SK-N-SH (cell line): ENCODE results near the gene GPR146. TPM values are rescaled to one million over a fixed set of nuclear protein-coding genes. Genes with fewer than 3 reads are reported as not detected.

Experiments
- CTCF ChIA-PET: fragments of 300-600, 350-600 bp; formaldehyde crosslinking; extraction: SDS; loops from one replicate; lab custom pipeline; 2021; lab: Yijun Ruan, JAX
- POLR2A ChIA-PET: fragments of 350-600 bp; sonication (Branson Sonifier 250); formaldehyde crosslinking; extraction: SDS; loops from one replicate; lab custom pipeline; 2020; ENCODE audit warnings: antibody characterized with exemption, inconsistent platforms; lab: Yijun Ruan, JAX
- DNase-seq: peaks from one replicate; pipeline ENCODE4 v3.0.0; 2012
- H2AFZ ChIP-seq: fragments of 200-600 bp; sonication (generic); 2 replicates; pipeline ENCODE4 v1.8.1; 2016; ENCODE audit warnings: antibody characterized with exemption, mild to moderate bottlenecking, low read depth
- H3F3A ChIP-seq: fragments of 200-600 bp; sonication (generic); replicated peaks from 2 replicates; pipeline ENCODE3; 2016; ENCODE audit warnings: antibody characterized with exemption, mild to moderate bottlenecking; ENCODE audit not compliant: insufficient read depth
- H3K27ac ChIP-seq, 2 experiments: fragments of 200-500 bp in 1 of 2; fragments of 200-600 bp in 1 of 2; sonication (Bioruptor generic) in 1 of 2; sonication (generic), shearing (Covaris generic) in 1 of 2; 2 replicates each; pipeline versions ENCODE4 v1.5.1 to v1.6.1; 2014 to 2016; ENCODE audit warnings: low read depth in 2 of 2, inconsistent platforms in 1 of 2, low read length in 1 of 2, mild to moderate bottlenecking in 1 of 2, mixed read lengths in 1 of 2
- H3K27me3 ChIP-seq: fragments of 200-600 bp; sonication (generic), shearing (Covaris generic); 2 replicates; pipeline ENCODE4 v1.6.1; 2016; ENCODE audit warnings: mixed run types; ENCODE audit not compliant: insufficient read depth
- H3K36me3 ChIP-seq, 2 experiments: fragments of 200-500 bp in 1 of 2; fragments of 200-600 bp in 1 of 2; sonication (Bioruptor generic) in 1 of 2; sonication (generic) in 1 of 2; replicated peaks in 1 of 2; 2 replicates each; pipeline versions ENCODE3 to v1.5.1; 2014 to 2016; ENCODE audit warnings: low read length in 1 of 2, mild to moderate bottlenecking in 1 of 2; ENCODE audit not compliant: insufficient read depth in 2 of 2, control insufficient read depth in 1 of 2
- H3K4me1 ChIP-seq, 2 experiments: fragments of 200-500 bp in 1 of 2; fragments of 200-600 bp in 1 of 2; sonication (Bioruptor generic) in 1 of 2; sonication (generic), shearing (Covaris generic) in 1 of 2; 2 replicates each; pipeline versions ENCODE4 v1.5.1 to v1.6.1; 2014 to 2016; ENCODE audit warnings: low read depth in 1 of 2, low read length in 1 of 2, mixed run types in 1 of 2; ENCODE audit not compliant: insufficient read depth in 2 of 2, control insufficient read depth in 1 of 2
- H3K4me2 ChIP-seq: fragments of 200-600 bp; sonication (generic), shearing (Covaris generic); 2 replicates; pipeline ENCODE4 v1.6.1; 2017; ENCODE audit warnings: mixed run types
- H3K4me3 ChIP-seq, 2 experiments: fragments of 200-500 bp in 1 of 2; fragments of 200-600 bp in 1 of 2; sonication (Bioruptor generic) in 1 of 2; sonication (generic), shearing (Covaris generic) in 1 of 2; 2 replicates each; pipeline versions ENCODE4 v1.5.1 to v1.8.1; 2014 to 2016; ENCODE audit warnings: low read depth in 2 of 2, inconsistent platforms in 1 of 2, low read length in 1 of 2, mild to moderate bottlenecking in 1 of 2, mixed read lengths in 1 of 2, moderate library complexity in 1 of 2
- H3K79me2 ChIP-seq: fragments of 200-600 bp; sonication (generic); 2 replicates; pipeline ENCODE4 v1.8.1; 2017; ENCODE audit warnings: mild to moderate bottlenecking; ENCODE audit not compliant: insufficient read depth
- H3K9ac ChIP-seq: fragments of 200-600 bp; sonication (generic); 2 replicates; pipeline ENCODE4 v1.6.1; 2017; ENCODE audit warnings: mixed run types
- H3K9me2 ChIP-seq: fragments of 200-600 bp; sonication (generic); 2 replicates; pipeline ENCODE4 v1.6.1; 2017; ENCODE audit warnings: mixed run types
- H3K9me3 ChIP-seq: fragments of 200-600 bp; sonication (generic); 2 replicates; pipeline ENCODE4 v1.6.1; 2017; ENCODE audit warnings: mixed run types, mild to moderate bottlenecking, moderate library complexity
- H4K20me1 ChIP-seq: fragments of 200-600 bp; sonication (generic); 2 replicates; pipeline ENCODE4 v1.6.1; 2017; ENCODE audit warnings: mild to moderate bottlenecking, mixed run types; ENCODE audit not compliant: insufficient read depth
- CHD2 ChIP-seq: fragments of 150-350 bp; IDR thresholded peaks from 2 replicates; pipeline ENCODE4 v1.6.1; 2018; ENCODE audit warnings: low read length; ENCODE audit not compliant: partially characterized antibody
- ELF1 ChIP-seq: IDR thresholded peaks from 2 replicates; pipeline ENCODE4 v1.4.0; 2012
- EP300 ChIP-seq, 2 experiments: IDR thresholded peaks; 2 replicates each; pipeline versions ENCODE4 v1.4.0 to v1.6.1; 2012; ENCODE audit warnings: borderline replicate concordance in 1 of 2, low read depth in 1 of 2, low read length in 1 of 2
- EZH2phosphoT487 ChIP-seq: fragments of 200-600 bp; sonication (generic); IDR thresholded peaks from 2 replicates; pipeline ENCODE4 v1.6.1; 2017; ENCODE audit warnings: low read depth, mixed run types, mild to moderate bottlenecking, antibody characterized with exemption, moderate library complexity, borderline replicate concordance
- FOSL2 ChIP-seq: IDR thresholded peaks from 2 replicates; pipeline ENCODE4 v1.4.0; 2012; ENCODE audit warnings: low read depth, mild to moderate bottlenecking, moderate library complexity, borderline replicate concordance
- JUND ChIP-seq: IDR thresholded peaks from 2 replicates; pipeline ENCODE4 v1.4.0; 2012
- MEF2A ChIP-seq: IDR thresholded peaks from 2 replicates; pipeline ENCODE4 v1.4.0; 2012; ENCODE audit warnings: low read depth, borderline replicate concordance
- RAD21 ChIP-seq: IDR thresholded peaks from 2 replicates; pipeline ENCODE4 v1.6.1; 2012; ENCODE audit warnings: mild to moderate bottlenecking, low read length
- RCOR1 ChIP-seq: fragments of 150-350 bp; IDR thresholded peaks from 2 replicates; pipeline ENCODE4 v1.6.1; 2017; ENCODE audit warnings: antibody characterized with exemption, low read length
- RXRA ChIP-seq: IDR thresholded peaks from 2 replicates; pipeline ENCODE4 v1.4.0; 2012; ENCODE audit warnings: low read depth, mild to moderate bottlenecking, borderline replicate concordance
- SIN3A ChIP-seq: IDR thresholded peaks from 2 replicates; pipeline ENCODE4 v1.6.1; 2012; ENCODE audit warnings: low read depth, mild to moderate bottlenecking, low read length, moderate library complexity, borderline replicate concordance
- SMC3 ChIP-seq: IDR thresholded peaks from 2 replicates; pipeline ENCODE4 v1.6.1; 2012; ENCODE audit warnings: low read depth, low read length, improper control_type of control experiment
- TCF12 ChIP-seq: IDR thresholded peaks from 2 replicates; pipeline ENCODE4 v1.4.0; 2012
- WGBS: methylation state at CpG from one replicate; pipeline ENCODE4 v1.1.6; 2017; ENCODE audit warnings: low lambda C conversion rate; 5-methylcytosine and 5-hydroxymethylcytosine counted together
- polyA plus RNA-seq, 3 experiments: library from polyadenylated mRNA; depleted of rRNA; stranded (reverse); fragments of >200 nt; gene quantifications; 2 replicates each; pipeline ENCODE4 v1.2.3, GENCODE V29; 2012
- TF ChIP-seq, protein P1 (sequence below): fragments of 150-350 bp; IDR thresholded peaks from 2 replicates; pipeline ENCODE4 v1.6.1; 2016; ENCODE audit warnings: mild to moderate bottlenecking, low read depth, low read length
- TF ChIP-seq, protein P2 (sequence below): IDR thresholded peaks from 2 replicates; pipeline ENCODE4 v1.4.0; 2012; ENCODE audit warnings: low read depth
- TF ChIP-seq, protein P3 (sequence below): IDR thresholded peaks from 2 replicates; pipeline ENCODE4; 2012
- TF ChIP-seq, protein P4 (sequence below): IDR thresholded peaks from 2 replicates; pipeline ENCODE4 v1.6.1; 2012; ENCODE audit warnings: mild to moderate bottlenecking, low read depth, low read length, moderate library complexity

The GPR146 gene
- polyA plus RNA-seq, 1 of the 3 experiments (the other 2 are of a cell fraction): 1.4 TPM

DNA sequence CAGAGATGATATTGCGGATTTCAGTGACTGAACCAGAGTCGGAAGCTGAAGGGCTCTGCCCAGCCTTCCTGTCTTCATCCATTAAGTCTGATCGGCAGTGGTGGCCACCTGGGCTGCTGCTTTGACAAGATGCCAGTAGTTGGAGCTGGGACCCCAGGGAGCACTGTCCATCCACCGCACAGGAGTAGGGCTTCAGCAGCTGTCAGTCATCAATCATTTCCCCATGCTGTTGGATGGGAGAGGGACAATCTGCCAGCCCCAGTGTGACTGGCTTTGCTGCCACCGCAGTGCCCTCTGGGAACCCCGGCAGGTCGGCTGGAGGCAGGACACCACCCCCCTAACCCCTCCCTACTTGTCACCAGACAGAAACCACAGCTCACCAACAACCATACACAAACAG, 23.0 kb upstream of the GPR146 start:
- no peaks in the 10 kb centered on the region for H3F3A ChIP-seq
- 99% methylated on average over 7 of the region's 7 CpGs for WGBS
- TF ChIP-seq, protein P1, sequence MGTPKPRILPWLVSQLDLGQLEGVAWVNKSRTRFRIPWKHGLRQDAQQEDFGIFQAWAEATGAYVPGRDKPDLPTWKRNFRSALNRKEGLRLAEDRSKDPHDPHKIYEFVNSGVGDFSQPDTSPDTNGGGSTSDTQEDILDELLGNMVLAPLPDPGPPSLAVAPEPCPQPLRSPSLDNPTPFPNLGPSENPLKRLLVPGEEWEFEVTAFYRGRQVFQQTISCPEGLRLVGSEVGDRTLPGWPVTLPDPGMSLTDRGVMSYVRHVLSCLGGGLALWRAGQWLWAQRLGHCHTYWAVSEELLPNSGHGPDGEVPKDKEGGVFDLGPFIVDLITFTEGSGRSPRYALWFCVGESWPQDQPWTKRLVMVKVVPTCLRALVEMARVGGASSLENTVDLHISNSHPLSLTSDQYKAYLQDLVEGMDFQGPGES: no peak
- TF ChIP-seq RXRA: no peak
- no peak for TF ChIP-seq EP300 (IDR thresholded peaks at IDR 0.05; ENCODE audit: borderline replicate concordance in 1 of 2, low read depth in 1 of 2, low read length in 1 of 2)
- TF ChIP-seq RCOR1: no peak
- no peak for TF ChIP-seq FOSL2
- TF ChIP-seq, protein P2, sequence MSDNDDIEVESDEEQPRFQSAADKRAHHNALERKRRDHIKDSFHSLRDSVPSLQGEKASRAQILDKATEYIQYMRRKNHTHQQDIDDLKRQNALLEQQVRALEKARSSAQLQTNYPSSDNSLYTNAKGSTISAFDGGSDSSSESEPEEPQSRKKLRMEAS: no peak
- TF ChIP-seq ELF1: no peak
- TF ChIP-seq SIN3A: no peak
- TF ChIP-seq, protein P3, sequence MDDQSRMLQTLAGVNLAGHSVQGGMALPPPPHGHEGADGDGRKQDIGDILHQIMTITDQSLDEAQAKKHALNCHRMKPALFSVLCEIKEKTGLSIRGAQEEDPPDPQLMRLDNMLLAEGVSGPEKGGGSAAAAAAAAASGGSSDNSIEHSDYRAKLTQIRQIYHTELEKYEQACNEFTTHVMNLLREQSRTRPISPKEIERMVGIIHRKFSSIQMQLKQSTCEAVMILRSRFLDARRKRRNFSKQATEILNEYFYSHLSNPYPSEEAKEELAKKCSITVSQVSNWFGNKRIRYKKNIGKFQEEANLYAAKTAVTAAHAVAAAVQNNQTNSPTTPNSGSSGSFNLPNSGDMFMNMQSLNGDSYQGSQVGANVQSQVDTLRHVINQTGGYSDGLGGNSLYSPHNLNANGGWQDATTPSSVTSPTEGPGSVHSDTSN: no peak
- no peak for TF ChIP-seq JUND
- TF ChIP-seq EZH2phosphoT487: no peak
- TF ChIP-seq CHD2: no peak
- TF ChIP-seq TCF12: no peak
- TF ChIP-seq, protein P4, sequence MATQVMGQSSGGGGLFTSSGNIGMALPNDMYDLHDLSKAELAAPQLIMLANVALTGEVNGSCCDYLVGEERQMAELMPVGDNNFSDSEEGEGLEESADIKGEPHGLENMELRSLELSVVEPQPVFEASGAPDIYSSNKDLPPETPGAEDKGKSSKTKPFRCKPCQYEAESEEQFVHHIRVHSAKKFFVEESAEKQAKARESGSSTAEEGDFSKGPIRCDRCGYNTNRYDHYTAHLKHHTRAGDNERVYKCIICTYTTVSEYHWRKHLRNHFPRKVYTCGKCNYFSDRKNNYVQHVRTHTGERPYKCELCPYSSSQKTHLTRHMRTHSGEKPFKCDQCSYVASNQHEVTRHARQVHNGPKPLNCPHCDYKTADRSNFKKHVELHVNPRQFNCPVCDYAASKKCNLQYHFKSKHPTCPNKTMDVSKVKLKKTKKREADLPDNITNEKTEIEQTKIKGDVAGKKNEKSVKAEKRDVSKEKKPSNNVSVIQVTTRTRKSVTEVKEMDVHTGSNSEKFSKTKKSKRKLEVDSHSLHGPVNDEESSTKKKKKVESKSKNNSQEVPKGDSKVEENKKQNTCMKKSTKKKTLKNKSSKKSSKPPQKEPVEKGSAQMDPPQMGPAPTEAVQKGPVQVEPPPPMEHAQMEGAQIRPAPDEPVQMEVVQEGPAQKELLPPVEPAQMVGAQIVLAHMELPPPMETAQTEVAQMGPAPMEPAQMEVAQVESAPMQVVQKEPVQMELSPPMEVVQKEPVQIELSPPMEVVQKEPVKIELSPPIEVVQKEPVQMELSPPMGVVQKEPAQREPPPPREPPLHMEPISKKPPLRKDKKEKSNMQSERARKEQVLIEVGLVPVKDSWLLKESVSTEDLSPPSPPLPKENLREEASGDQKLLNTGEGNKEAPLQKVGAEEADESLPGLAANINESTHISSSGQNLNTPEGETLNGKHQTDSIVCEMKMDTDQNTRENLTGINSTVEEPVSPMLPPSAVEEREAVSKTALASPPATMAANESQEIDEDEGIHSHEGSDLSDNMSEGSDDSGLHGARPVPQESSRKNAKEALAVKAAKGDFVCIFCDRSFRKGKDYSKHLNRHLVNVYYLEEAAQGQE: no peak
- no peak for TF ChIP-seq SMC3
- no peak for TF ChIP-seq RAD21
- TF ChIP-seq MEF2A: no peak
- DNase-seq: no peak
- H3K4me1 ChIP-seq: 0 out of 4 replicates have a peak, but pooled peaks cover 0 to under 1% of the 10 kb centered on the region in 2 experiments
- peaks cover 96% of the 10 kb centered on the region for H4K20me1 ChIP-seq
- CTCF ChIA-PET: interaction anchor here (1.0 to 4.8 kb wide), 4 partner anchors 28 to 66 kb away, joined by 3 to 44 read pairs (median 12); partner anchors contain the start of gene GPER1
- H3K4me3 ChIP-seq: no peak overlapping the region
- H3K36me3 ChIP-seq: peaks cover 38 to 44% of the 10 kb centered on the region in 2 experiments
- H3K27me3 ChIP-seq: no peaks in the 10 kb centered on the region
- no peak overlapping the region for H2AFZ ChIP-seq
- no peak overlapping the region for H3K9ac ChIP-seq
- H3K9me2 ChIP-seq: no peaks in the 10 kb centered on the region
- H3K9me3 ChIP-seq: no peaks in the 10 kb centered on the region
- POLR2A ChIA-PET: no interaction called here
- no peak overlapping the region for H3K4me2 ChIP-seq
- H3K27ac ChIP-seq: no peak overlapping the region
- H3K79me2 ChIP-seq: peaks cover 83% of the 10 kb centered on the region
